GM19372 (cell line): ENCODE results near the gene RFTN1.

Experiments used
- ATAC-seq: cut with Tn5 transposase; IDR thresholded peaks from one replicate; pipeline ENCODE4 v1.9.1; 2021; ENCODE audit warnings: mild to moderate bottlenecking, low read depth, moderate library complexity; ENCODE audit not compliant: unreplicated experiment

RFTN1 gene

GRCh38 chr3:16335772-16336645 lies 177.5 kb downstream of the RFTN1 start:
- no peak for ATAC-seq

GRCh38 chr3:16335333-16335732 lies 178.2 kb downstream of the RFTN1 start:
- ATAC-seq, result no peak

- no peak for ATAC-seq
Observed at GRCh38 chr3:16334909-16335308, 178.6 kb downstream of the RFTN1 start.

GRCh38 chr3:16332904-16333426 lies 180.5 kb downstream of the RFTN1 start:
- no peak for ATAC-seq

- no peak for ATAC-seq
Observed at GRCh38 chr3:16331319-16331883, 182.1 kb downstream of the RFTN1 start.

GRCh38 chr3:16330351-16330750 lies 183.1 kb downstream of the RFTN1 start:
- no peak for ATAC-seq

GRCh38 chr3:16329826-16330129 lies 183.7 kb downstream of the RFTN1 start:
- ATAC-seq, result no peak

- ATAC-seq, result no peak
Observed at GRCh38 chr3:16329036-16329825, 184.3 kb downstream of the RFTN1 start.

GRCh38 chr3:16328124-16328523 lies 185.4 kb downstream of the RFTN1 start:
- no peak for ATAC-seq

- no peak for ATAC-seq
Observed at GRCh38 chr3:16326724-16327349, 186.7 kb downstream of the RFTN1 start.

GRCh38 chr3:16325850-16326249 lies 187.6 kb downstream of the RFTN1 start:
- ATAC-seq, result no peak

- no peak for ATAC-seq
Observed at GRCh38 chr3:16323737-16324136, 189.8 kb downstream of the RFTN1 start.

GRCh38 chr3:16322189-16322588 lies 191.3 kb downstream of the RFTN1 start:
- no peak for ATAC-seq

- ATAC-seq, result no peak
Observed at GRCh38 chr3:16320711-16321110, 192.8 kb downstream of the RFTN1 start.

GRCh38 chr3:16319723-16320122 lies 193.8 kb downstream of the RFTN1 start:
- ATAC-seq, result no peak

- no peak for ATAC-seq
Observed at GRCh38 chr3:16319307-16319706, 194.2 kb downstream of the RFTN1 start.

- ATAC-seq, result no peak
Observed at GRCh38 chr3:16318176-16318575, 195.3 kb downstream of the RFTN1 start.

- ATAC-seq, result no peak
Observed at GRCh38 chr3:16317561-16317945, 195.9 kb downstream of the RFTN1 start.

- ATAC-seq, result no peak
Observed at GRCh38 chr3:16316847-16317560, 196.5 kb downstream of the RFTN1 start.

- ATAC-seq, result no peak
Observed at GRCh38 chr3:16316396-16316795, 197.1 kb downstream of the RFTN1 start.
